Measurements from ENCODE around the gene COL23A1.

DNA sequence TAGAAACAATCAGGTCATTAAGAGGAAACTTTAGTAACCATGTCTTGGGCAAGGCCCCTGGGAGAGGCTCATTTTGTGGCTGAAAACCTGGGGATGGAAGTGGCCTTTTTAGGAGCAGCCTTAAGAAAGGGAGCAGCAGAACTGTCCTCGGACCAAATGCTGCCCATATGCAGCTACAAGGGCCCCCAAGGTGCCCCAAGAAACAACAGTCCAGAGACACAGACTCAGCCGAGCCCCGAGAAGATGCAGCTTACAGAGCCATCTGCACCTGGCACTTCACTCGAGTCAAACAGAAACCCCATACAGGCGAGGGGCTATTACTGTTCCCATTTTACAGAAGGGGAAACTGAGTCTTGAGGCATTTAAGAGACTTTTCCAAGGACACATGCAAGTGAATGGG is 58.0 kb downstream of the COL23A1 start:
- TF ChIP-seq ZNF114 (CRISPR knock-in tag; IDR thresholded peaks at IDR 0.05) (no peak), EZH2 (IDR thresholded peaks at IDR 0.05; ENCODE audit: low read depth, unreplicated experiment) (no peak), POLR2AphosphoS5 (IDR thresholded peaks at IDR 0.05; ENCODE audit: low read depth) (no peak), EZH2phosphoT487 (IDR thresholded peaks at IDR 0.05; ENCODE audit: unreplicated experiment) (no peak), CREB1 (CRISPR knock-in tag; IDR thresholded peaks at IDR 0.05; ENCODE audit: low read depth) (no peak), JUNB (IDR thresholded peaks at IDR 0.05; ENCODE audit: unreplicated experiment) (no peak), NANOG (IDR thresholded peaks at IDR 0.05; ENCODE audit: borderline replicate concordance) (no peak), ZNF331 (CRISPR knock-in tag; IDR thresholded peaks at IDR 0.05; ENCODE audit: low read depth) (no peak), STAT1 (IDR thresholded peaks at IDR 0.05; ENCODE audit: unreplicated experiment) (no peak)
- TF ChIP-seq, protein P1, sequence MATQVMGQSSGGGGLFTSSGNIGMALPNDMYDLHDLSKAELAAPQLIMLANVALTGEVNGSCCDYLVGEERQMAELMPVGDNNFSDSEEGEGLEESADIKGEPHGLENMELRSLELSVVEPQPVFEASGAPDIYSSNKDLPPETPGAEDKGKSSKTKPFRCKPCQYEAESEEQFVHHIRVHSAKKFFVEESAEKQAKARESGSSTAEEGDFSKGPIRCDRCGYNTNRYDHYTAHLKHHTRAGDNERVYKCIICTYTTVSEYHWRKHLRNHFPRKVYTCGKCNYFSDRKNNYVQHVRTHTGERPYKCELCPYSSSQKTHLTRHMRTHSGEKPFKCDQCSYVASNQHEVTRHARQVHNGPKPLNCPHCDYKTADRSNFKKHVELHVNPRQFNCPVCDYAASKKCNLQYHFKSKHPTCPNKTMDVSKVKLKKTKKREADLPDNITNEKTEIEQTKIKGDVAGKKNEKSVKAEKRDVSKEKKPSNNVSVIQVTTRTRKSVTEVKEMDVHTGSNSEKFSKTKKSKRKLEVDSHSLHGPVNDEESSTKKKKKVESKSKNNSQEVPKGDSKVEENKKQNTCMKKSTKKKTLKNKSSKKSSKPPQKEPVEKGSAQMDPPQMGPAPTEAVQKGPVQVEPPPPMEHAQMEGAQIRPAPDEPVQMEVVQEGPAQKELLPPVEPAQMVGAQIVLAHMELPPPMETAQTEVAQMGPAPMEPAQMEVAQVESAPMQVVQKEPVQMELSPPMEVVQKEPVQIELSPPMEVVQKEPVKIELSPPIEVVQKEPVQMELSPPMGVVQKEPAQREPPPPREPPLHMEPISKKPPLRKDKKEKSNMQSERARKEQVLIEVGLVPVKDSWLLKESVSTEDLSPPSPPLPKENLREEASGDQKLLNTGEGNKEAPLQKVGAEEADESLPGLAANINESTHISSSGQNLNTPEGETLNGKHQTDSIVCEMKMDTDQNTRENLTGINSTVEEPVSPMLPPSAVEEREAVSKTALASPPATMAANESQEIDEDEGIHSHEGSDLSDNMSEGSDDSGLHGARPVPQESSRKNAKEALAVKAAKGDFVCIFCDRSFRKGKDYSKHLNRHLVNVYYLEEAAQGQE (IDR thresholded peaks at IDR 0.05; ENCODE audit: unreplicated experiment): no peak
- TF ChIP-seq, protein P2, sequence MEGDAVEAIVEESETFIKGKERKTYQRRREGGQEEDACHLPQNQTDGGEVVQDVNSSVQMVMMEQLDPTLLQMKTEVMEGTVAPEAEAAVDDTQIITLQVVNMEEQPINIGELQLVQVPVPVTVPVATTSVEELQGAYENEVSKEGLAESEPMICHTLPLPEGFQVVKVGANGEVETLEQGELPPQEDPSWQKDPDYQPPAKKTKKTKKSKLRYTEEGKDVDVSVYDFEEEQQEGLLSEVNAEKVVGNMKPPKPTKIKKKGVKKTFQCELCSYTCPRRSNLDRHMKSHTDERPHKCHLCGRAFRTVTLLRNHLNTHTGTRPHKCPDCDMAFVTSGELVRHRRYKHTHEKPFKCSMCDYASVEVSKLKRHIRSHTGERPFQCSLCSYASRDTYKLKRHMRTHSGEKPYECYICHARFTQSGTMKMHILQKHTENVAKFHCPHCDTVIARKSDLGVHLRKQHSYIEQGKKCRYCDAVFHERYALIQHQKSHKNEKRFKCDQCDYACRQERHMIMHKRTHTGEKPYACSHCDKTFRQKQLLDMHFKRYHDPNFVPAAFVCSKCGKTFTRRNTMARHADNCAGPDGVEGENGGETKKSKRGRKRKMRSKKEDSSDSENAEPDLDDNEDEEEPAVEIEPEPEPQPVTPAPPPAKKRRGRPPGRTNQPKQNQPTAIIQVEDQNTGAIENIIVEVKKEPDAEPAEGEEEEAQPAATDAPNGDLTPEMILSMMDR (conservative IDR thresholded peaks at IDR 0.05; ENCODE audit: low read depth in 2 of 2): no peak
- TF ChIP-seq, protein P3, sequence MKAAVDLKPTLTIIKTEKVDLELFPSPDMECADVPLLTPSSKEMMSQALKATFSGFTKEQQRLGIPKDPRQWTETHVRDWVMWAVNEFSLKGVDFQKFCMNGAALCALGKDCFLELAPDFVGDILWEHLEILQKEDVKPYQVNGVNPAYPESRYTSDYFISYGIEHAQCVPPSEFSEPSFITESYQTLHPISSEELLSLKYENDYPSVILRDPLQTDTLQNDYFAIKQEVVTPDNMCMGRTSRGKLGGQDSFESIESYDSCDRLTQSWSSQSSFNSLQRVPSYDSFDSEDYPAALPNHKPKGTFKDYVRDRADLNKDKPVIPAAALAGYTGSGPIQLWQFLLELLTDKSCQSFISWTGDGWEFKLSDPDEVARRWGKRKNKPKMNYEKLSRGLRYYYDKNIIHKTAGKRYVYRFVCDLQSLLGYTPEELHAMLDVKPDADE (IDR thresholded peaks at IDR 0.05): no peak
- TF ChIP-seq, protein P4, sequence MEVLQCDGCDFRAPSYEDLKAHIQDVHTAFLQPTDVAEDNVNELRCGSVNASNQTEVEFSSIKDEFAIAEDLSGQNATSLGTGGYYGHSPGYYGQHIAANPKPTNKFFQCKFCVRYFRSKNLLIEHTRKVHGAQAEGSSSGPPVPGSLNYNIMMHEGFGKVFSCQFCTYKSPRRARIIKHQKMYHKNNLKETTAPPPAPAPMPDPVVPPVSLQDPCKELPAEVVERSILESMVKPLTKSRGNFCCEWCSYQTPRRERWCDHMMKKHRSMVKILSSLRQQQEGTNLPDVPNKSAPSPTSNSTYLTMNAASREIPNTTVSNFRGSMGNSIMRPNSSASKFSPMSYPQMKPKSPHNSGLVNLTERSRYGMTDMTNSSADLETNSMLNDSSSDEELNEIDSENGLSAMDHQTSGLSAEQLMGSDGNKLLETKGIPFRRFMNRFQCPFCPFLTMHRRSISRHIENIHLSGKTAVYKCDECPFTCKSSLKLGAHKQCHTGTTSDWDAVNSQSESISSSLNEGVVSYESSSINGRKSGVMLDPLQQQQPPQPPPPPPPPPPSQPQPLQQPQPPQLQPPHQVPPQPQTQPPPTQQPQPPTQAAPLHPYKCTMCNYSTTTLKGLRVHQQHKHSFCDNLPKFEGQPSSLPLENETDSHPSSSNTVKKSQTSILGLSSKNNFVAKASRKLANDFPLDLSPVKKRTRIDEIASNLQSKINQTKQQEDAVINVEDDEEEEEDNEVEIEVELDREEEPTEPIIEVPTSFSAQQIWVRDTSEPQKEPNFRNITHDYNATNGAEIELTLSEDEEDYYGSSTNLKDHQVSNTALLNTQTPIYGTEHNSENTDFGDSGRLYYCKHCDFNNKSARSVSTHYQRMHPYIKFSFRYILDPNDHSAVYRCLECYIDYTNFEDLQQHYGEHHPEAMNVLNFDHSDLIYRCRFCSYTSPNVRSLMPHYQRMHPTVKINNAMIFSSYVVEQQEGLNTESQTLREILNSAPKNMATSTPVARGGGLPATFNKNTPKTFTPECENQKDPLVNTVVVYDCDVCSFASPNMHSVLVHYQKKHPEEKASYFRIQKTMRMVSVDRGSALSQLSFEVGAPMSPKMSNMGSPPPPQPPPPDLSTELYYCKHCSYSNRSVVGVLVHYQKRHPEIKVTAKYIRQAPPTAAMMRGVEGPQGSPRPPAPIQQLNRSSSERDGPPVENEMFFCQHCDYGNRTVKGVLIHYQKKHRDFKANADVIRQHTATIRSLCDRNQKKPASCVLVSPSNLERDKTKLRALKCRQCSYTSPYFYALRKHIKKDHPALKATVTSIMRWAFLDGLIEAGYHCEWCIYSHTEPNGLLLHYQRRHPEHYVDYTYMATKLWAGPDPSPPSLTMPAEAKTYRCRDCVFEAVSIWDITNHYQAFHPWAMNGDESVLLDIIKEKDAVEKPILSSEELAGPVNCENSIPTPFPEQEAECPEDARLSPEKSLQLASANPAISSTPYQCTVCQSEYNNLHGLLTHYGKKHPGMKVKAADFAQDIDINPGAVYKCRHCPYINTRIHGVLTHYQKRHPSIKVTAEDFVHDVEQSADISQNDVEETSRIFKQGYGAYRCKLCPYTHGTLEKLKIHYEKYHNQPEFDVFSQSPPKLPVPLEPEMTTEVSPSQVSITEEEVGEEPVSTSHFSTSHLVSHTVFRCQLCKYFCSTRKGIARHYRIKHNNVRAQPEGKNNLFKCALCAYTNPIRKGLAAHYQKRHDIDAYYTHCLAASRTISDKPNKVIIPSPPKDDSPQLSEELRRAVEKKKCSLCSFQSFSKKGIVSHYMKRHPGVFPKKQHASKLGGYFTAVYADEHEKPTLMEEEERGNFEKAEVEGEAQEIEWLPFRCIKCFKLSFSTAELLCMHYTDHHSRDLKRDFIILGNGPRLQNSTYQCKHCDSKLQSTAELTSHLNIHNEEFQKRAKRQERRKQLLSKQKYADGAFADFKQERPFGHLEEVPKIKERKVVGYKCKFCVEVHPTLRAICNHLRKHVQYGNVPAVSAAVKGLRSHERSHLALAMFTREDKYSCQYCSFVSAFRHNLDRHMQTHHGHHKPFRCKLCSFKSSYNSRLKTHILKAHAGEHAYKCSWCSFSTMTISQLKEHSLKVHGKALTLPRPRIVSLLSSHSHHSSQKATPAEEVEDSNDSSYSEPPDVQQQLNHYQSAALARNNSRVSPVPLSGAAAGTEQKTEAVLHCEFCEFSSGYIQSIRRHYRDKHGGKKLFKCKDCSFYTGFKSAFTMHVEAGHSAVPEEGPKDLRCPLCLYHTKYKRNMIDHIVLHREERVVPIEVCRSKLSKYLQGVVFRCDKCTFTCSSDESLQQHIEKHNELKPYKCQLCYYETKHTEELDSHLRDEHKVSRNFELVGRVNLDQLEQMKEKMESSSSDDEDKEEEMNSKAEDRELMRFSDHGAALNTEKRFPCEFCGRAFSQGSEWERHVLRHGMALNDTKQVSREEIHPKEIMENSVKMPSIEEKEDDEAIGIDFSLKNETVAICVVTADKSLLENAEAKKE (CRISPR knock-in tag; IDR thresholded peaks at IDR 0.05): no peak

Data from GM23338 (cell line).